ENCODE data around the gene SLC36A1.
"Not testable (repeated sequence)": the region's sequence is repeated elsewhere in the genome, so short reads cannot be mapped to it uniquely, and the experiment has no call there.

Gene SLC36A1

DNA sequence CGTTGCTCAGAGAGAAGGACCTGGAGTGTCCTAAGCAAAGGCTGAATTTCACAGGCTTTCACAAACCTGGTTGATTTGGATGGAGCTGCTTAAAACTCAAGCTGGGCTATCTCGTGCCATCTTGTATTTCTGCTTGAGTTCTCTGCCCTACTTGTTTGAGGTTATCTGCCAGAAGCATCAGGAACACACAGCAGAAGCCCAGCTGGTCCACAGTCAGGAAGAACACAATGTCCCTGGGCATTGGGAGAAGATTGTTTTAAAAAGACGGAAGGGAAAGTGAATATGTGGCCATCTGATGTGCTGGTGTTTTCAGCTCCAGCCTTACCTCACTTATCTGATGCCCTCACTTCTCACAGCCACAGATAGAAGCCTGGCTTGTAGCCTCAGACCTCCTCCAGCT is 32.9 kb upstream of the SLC36A1 start:
- DNase-seq (ENCODE audit: low read depth, low spot score), result no peak
- TF ChIP-seq, protein P1, sequence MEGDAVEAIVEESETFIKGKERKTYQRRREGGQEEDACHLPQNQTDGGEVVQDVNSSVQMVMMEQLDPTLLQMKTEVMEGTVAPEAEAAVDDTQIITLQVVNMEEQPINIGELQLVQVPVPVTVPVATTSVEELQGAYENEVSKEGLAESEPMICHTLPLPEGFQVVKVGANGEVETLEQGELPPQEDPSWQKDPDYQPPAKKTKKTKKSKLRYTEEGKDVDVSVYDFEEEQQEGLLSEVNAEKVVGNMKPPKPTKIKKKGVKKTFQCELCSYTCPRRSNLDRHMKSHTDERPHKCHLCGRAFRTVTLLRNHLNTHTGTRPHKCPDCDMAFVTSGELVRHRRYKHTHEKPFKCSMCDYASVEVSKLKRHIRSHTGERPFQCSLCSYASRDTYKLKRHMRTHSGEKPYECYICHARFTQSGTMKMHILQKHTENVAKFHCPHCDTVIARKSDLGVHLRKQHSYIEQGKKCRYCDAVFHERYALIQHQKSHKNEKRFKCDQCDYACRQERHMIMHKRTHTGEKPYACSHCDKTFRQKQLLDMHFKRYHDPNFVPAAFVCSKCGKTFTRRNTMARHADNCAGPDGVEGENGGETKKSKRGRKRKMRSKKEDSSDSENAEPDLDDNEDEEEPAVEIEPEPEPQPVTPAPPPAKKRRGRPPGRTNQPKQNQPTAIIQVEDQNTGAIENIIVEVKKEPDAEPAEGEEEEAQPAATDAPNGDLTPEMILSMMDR (IDR thresholded peaks at IDR 0.05; ENCODE audit: insufficient read depth, low read length, missing control alignments), result no peak
- CTCF ChIA-PET, result no interaction called here
- POLR2A ChIA-PET, result no interaction called here
- H3K4me3 ChIP-seq (ENCODE audit: low read depth, low read length), result no peak overlapping the region

DNA sequence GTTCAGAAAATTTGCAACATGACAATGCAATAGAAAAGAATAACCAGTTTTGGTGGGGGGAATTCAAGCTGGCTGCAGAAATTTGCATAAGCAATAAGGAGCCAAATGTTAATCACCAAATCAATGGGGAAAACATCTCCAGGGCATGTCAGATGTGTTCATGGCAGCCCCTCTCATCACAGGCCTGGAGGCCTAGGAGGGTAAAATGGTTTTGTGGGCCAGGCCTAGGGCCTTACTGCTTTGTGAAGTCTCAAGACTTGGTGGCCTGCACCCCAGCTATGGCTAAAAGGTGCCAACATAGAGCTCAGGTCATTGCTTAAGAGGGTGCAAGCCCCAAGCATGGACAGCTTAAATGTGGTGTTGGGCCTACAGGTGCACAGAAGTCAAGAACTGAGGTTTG is 29.7 kb upstream of the SLC36A1 start:
- TF ChIP-seq, protein P1 (IDR thresholded peaks at IDR 0.05; ENCODE audit: insufficient read depth, low read length, missing control alignments), result no peak
- ChIA-PET POLR2A (no interaction called here), CTCF (no interaction called here)
- H3K4me3 ChIP-seq (ENCODE audit: low read depth, low read length), result no peak overlapping the region
- no peak for DNase-seq (ENCODE audit: low read depth, low spot score)

DNA sequence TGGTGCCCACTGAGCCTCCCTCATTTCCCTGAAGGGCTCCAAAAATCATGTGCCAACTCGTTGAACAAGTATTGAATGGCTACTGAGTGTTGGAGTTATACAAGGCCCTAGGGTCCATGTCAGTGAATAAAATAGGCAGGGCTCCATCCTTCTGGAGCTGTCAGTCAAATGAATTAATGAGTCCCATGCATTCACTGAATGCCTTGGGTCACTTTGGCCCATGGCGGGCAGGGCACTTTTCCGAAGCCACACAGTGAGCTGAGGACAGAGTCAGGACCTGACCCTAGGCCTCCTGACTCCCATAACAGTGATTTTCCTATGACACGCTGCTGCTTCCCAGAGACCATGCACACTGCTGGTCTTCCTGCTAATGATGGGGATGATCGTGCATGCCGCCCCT is 27.3 kb upstream of the SLC36A1 start:
- DNase-seq (ENCODE audit: low read depth, low spot score), result no peak
- CTCF ChIA-PET, result interaction anchor here (1.0 kb wide), 1 partner anchor 14 kb away, joined by 3 read pairs; no protein-coding TSS in a partner anchor
- no peak overlapping the region for H3K4me3 ChIP-seq (ENCODE audit: low read depth, low read length)
- TF ChIP-seq, protein P1 (IDR thresholded peaks at IDR 0.05; ENCODE audit: insufficient read depth, low read length, missing control alignments), result no peak
- POLR2A ChIA-PET, result no interaction called here

DNA sequence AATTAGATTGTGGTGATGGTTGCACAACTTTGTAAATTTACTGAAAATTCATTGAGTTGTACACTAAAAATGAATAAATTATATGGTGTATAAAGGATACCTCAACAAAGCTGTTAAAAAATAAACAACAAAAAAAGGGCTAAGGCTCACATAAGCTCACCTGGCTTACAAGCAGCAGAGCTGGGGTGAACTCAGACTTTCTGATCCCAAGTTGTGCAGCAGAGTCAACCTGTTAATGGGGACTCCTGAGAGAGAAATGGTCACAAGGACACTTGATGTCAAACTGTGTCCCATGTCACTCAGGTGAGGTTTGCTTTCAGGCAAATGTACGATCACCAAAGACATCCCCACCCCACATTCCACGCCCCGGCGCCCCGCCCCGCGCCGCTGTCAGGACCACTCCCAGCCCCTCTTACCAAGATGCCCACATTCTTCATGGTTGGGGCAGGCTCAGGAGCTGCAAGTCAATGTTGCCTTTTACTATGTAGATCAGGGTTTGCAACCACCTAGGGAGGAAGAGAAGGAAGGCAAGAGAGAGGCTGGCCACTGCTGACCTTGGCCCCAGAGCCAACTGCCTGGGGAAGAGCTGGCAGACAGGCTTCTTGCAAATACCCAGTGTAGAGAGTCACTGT is 22.4 kb upstream of the SLC36A1 start:
- TF ChIP-seq, protein P1 (IDR thresholded peaks at IDR 0.05; ENCODE audit: insufficient read depth, low read length, missing control alignments), result no peak
- CTCF ChIA-PET, result interaction anchor here (1.0 kb wide), 1 partner anchor 74 kb away, joined by 3 read pairs; no protein-coding TSS in a partner anchor
- POLR2A ChIA-PET, result no interaction called here
- no peak overlapping the region for H3K4me3 ChIP-seq (ENCODE audit: low read depth, low read length)
- DNase-seq (ENCODE audit: low read depth, low spot score), result no peak

DNA sequence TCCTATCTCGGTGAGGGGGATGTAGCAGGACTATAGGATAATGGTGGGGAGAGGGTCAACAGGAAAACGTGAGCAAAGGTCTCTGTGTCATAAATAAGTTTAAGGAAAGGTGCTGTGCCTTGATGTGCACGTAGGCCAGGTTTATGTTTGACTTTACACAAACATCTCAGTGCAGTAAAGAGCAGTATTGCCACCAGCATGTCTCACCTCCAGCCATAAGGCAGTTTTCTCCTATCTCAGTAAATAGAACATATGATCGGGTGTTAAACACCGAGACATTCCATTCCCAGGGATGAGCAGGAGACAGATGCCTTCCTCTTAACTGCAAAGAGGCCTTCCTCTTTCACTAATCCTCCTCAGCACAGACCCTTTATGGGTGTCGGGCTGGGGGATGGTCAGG is 21.1 kb upstream of the SLC36A1 start:
- DNase-seq (ENCODE audit: low read depth, low spot score); H3K4me3 ChIP-seq (ENCODE audit: low read depth, low read length); CTCF ChIA-PET; POLR2A ChIA-PET: not testable (repeated sequence)

DNA sequence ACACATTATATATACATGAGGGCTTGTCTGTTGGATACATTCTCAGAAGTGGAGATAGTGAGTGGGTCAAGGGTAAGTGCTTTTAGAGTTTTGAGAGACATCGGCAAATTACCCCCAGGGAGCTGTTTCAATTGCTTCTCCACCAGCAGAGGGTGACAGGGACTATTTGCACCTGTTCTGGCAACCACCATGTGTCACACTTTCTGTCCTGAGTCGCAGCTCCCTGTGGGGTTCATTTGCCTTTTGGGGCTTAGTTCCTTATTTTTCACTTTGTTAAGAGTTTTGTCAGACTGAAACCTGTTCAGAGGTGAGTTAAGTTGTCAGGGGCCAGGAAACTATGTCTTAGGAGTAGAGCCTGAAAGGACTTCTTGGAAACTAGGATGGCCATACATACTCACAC is 20.1 kb upstream of the SLC36A1 start:
- H3K4me3 ChIP-seq (ENCODE audit: low read depth, low read length), result no peak overlapping the region
- ChIA-PET POLR2A (no interaction called here), CTCF (no interaction called here)
- TF ChIP-seq, protein P1 (IDR thresholded peaks at IDR 0.05; ENCODE audit: insufficient read depth, low read length, missing control alignments), result no peak
- DNase-seq (ENCODE audit: low read depth, low spot score), result no peak

DNA sequence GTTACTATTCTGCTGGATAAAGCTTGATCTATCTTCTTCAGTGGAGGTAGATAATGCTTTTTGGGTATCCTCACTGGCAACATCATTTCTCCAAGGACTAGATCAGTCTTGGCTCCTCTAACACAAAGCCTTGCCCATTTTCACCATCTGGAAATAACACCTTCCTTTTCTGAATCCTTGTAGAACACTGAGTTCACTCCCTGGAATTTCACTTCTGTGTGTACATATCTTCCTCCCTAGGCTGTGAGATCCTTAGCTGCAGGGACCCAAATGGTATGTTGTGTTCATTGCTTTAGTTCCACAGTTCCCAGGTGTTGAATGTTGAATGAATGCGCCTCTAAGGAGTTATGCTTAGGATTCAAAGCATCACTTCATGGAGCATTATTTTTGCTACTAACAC is 16.7 kb upstream of the SLC36A1 start:
- ChIA-PET CTCF (interaction anchor here (1.1 to 1.9 kb wide), 2 partner anchors 93 to 221 kb away, joined by 4 to 5 read pairs; no protein-coding TSS in a partner anchor), POLR2A (no interaction called here)

More for the DNA sequence above, 16.7 kb upstream of the SLC36A1 start:
- no peak overlapping the region for H3K4me3 ChIP-seq (ENCODE audit: low read depth, low read length)
- no peak for DNase-seq (ENCODE audit: low read depth, low spot score)
- TF ChIP-seq, protein P1 (IDR thresholded peaks at IDR 0.05; ENCODE audit: insufficient read depth, low read length, missing control alignments), result no peak

Measured in AG04449 (cell line).